GM23338 (cell line): ENCODE measurements around the gene DNAI2.

ENCODE experiments used
- CREB1 ChIP-seq: fragments of 250-450 bp; sonication (Bioruptor Pico); IDR thresholded peaks from 2 replicates; pipeline ENCODE4 v1.5.0; 2020; ENCODE audit warnings: low read depth, mild to moderate bottlenecking, moderate library complexity
- CTCF ChIP-seq, 2 experiments: fragments of 200-600 bp in 1 of 2; sonication (generic) in 1 of 2; conservative IDR thresholded peaks; 2 replicates each; pipeline versions ENCODE4 v1.5.1 to v1.6.1; 2016 to 2017; ENCODE audit warnings: antibody characterized with exemption in 2 of 2, low read depth in 2 of 2, mild to moderate bottlenecking in 2 of 2, moderate library complexity in 1 of 2
- ETS1 ChIP-seq: IDR thresholded peaks from 2 replicates; pipeline ENCODE4 v1.6.1; 2016; ENCODE audit warnings: antibody characterized with exemption
- EZH2 ChIP-seq: fragments of 200-600 bp; sonication (generic); IDR thresholded peaks from one replicate; pipeline ENCODE4 v1.8.0; 2017; ENCODE audit warnings: antibody characterized with exemption, mild to moderate bottlenecking, low read depth; ENCODE audit not compliant: unreplicated experiment
- EZH2phosphoT487 ChIP-seq: fragments of 200-600 bp; sonication (generic); IDR thresholded peaks from one replicate; pipeline ENCODE4 v1.8.1; 2018; ENCODE audit warnings: antibody characterized with exemption; ENCODE audit not compliant: unreplicated experiment
- JUNB ChIP-seq: IDR thresholded peaks from one replicate; pipeline ENCODE4 v1.6.1; 2016; ENCODE audit warnings: antibody characterized with exemption; ENCODE audit not compliant: unreplicated experiment
- POLR2AphosphoS5 ChIP-seq: IDR thresholded peaks from 2 replicates; pipeline ENCODE4 v1.6.1; 2016; ENCODE audit warnings: antibody characterized with exemption, low read depth
- REST ChIP-seq: IDR thresholded peaks from one replicate; pipeline ENCODE4 v1.6.1; 2018; ENCODE audit warnings: antibody characterized with exemption; ENCODE audit not compliant: unreplicated experiment
- ZNF114 ChIP-seq: fragments of 250-450 bp; sonication (Bioruptor Pico); IDR thresholded peaks from 2 replicates; pipeline ENCODE4 v1.5.0; 2020; ENCODE audit warnings: mild to moderate bottlenecking, moderate library complexity
- ZNF331 ChIP-seq: fragments of 250-450 bp; sonication (Bioruptor Pico); IDR thresholded peaks from 2 replicates; pipeline ENCODE4 v1.5.0; 2020; ENCODE audit warnings: low read depth, mild to moderate bottlenecking, moderate library complexity

DNA sequence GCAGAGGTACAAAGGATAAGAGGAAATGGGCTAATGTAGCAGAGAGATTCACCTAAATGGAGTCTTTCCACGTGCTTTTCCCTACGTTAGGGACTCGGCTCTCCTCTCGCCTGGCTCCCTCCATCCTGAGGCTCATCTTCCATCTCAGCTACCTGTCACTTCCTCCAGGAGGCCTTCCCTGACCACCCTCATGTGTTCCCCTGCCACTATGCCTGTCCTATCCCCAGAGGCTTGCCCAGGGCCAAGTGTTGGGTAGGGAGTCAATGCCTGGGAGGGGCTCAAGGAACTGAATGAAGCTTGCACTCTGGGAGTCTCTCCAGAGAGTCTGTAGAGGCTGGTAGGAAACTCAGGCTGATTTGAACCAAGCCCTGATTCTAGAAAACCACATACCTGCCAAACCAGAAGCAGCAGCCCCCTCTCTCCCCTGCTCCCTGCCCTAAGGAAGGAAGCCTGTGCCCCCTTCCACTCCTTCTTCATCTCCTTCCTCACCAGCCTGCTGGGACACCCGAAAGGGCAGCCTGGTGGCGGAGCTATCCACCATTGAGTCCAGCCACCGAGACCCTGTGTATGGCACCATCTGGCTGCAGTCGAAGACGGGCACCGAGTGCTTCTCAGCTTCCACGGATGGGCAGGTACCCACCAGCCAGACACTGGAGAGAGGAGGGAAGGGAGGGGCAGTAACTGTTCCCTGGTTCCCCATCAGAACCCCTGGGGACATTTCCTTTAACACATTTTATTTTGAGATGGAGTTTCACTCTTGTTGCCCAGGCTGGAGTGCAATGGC lies 25.4 kb downstream of the DNAI2 start:
- TF ChIP-seq CTCF (conservative IDR thresholded peaks at IDR 0.05; ENCODE audit: low read depth in 2 of 2) (no peak), CREB1 (no peak), EZH2phosphoT487 (no peak), EZH2 (no peak), REST (no peak), POLR2AphosphoS5 (no peak), ETS1 (no peak), ZNF114 (CRISPR knock-in tag) (no peak), JUNB (no peak), ZNF331 (CRISPR knock-in tag) (no peak)
